Testis (tissue), 2 donors: ENCODE measurements around the gene CYP3A4.

ENCODE experiments used
- POLR2A ChIP-seq: fragments of 450-650 bp; IDR thresholded peaks from one replicate; pipeline ENCODE4 v1.6.1; 2017; ENCODE audit warnings: antibody characterized with exemption, mild to moderate bottlenecking, moderate library complexity
- TF ChIP-seq, protein P1 (sequence below), 3 experiments: fragments of 450-650 bp in 2 of 3; fragments of 200-600 bp in 1 of 3; sonication (generic) in 1 of 3; IDR thresholded peaks; one replicate each; pipeline ENCODE4 v1.5.1; 2016 to 2019; ENCODE audit warnings: antibody characterized with exemption in 3 of 3, mild to moderate bottlenecking in 2 of 3, moderate library complexity in 1 of 3

DNA sequence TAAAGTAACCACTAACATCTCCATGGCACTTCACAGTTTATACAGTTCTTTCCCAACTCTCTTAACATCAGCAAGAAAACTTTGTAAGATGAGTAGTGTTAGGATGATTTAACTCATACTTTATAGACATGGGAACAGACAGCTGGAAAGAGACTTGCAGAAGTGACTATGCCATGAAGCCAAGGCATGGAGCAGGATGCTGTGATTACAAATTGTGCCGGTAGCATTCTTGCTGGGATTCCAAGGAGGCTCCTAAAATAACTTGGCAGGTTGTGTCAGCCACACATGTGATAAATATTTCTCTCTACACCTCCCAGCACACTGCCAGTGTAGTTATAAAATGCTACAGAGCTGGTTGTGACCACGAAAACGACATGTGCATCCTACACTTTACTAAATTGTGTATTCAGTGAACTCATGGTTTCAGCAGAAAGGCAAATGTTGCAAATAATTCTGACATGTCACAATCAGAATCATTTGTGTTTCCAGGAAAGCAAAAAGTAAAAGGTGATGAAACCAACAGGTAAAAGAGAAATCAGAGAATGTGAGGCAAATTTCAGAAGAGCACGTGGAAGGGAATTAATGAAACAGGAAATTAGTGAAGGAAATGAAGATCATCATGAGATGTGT lies 5.6 kb upstream of the CYP3A4 start:
- no peak for TF ChIP-seq POLR2A
- TF ChIP-seq, protein P1, sequence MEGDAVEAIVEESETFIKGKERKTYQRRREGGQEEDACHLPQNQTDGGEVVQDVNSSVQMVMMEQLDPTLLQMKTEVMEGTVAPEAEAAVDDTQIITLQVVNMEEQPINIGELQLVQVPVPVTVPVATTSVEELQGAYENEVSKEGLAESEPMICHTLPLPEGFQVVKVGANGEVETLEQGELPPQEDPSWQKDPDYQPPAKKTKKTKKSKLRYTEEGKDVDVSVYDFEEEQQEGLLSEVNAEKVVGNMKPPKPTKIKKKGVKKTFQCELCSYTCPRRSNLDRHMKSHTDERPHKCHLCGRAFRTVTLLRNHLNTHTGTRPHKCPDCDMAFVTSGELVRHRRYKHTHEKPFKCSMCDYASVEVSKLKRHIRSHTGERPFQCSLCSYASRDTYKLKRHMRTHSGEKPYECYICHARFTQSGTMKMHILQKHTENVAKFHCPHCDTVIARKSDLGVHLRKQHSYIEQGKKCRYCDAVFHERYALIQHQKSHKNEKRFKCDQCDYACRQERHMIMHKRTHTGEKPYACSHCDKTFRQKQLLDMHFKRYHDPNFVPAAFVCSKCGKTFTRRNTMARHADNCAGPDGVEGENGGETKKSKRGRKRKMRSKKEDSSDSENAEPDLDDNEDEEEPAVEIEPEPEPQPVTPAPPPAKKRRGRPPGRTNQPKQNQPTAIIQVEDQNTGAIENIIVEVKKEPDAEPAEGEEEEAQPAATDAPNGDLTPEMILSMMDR (IDR thresholded peaks at IDR 0.05): no peak
